GM19468 (cell line): ENCODE results near the gene RGL3.
"Not testable (repeated sequence)": the region's sequence is repeated elsewhere in the genome, so short reads cannot be mapped to it uniquely, and the experiment has no call there.

Experiments
- ATAC-seq: cut with Tn5 transposase; IDR thresholded peaks from one replicate; pipeline ENCODE4 v1.9.1; 2021; ENCODE audit warnings: mild to moderate bottlenecking, moderate library complexity, moderate number of reproducible peaks; ENCODE audit not compliant: unreplicated experiment; ENCODE audit errors: extremely low read depth

RGL3 gene, protein sequence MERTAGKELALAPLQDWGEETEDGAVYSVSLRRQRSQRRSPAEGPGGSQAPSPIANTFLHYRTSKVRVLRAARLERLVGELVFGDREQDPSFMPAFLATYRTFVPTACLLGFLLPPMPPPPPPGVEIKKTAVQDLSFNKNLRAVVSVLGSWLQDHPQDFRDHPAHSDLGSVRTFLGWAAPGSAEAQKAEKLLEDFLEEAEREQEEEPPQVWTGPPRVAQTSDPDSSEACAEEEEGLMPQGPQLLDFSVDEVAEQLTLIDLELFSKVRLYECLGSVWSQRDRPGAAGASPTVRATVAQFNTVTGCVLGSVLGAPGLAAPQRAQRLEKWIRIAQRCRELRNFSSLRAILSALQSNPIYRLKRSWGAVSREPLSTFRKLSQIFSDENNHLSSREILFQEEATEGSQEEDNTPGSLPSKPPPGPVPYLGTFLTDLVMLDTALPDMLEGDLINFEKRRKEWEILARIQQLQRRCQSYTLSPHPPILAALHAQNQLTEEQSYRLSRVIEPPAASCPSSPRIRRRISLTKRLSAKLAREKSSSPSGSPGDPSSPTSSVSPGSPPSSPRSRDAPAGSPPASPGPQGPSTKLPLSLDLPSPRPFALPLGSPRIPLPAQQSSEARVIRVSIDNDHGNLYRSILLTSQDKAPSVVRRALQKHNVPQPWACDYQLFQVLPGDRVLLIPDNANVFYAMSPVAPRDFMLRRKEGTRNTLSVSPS

GRCh38 chr19:11418549-11419506, at the start of gene RGL3:
RGL3 (minus strand) TSS chr19:11419314; CDS start chr19:11419278, 36 bp downstream.
- ATAC-seq, result no peak

GRCh38 chr19:11468266-11468845, 49.2 kb upstream of the RGL3 start:
- not testable (repeated sequence) for ATAC-seq

GRCh38 chr19:11465600-11465999, 46.5 kb upstream of the RGL3 start:
- no peak for ATAC-seq

- no peak for ATAC-seq
Measured at GRCh38 chr19:11464333-11465265, 45.5 kb upstream of the RGL3 start.

DNA sequence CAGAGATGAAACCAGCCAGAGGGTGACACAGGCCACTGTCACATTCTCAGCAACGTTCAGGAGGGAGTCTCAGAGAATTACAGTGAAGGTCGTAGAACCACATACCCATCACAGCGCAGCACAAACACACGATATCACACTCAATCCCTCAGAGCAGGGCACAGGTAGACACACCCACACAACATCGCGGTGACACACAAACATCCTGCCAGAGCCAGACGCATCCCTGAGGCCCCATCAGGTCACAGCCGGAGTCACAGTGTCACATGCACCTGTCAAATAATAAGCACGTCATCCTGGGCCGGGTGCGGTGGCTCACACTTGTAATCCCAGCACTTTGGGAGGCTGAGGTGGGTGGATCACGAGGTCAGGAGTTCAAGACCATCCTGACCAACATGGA, 44.3 kb upstream of the RGL3 start:
- no peak for ATAC-seq

- no peak for ATAC-seq
Measured at GRCh38 chr19:11461453-11461852, 42.3 kb upstream of the RGL3 start.

- no peak for ATAC-seq
Measured at GRCh38 chr19:11460207-11460606, 41.1 kb upstream of the RGL3 start.

- not testable (repeated sequence) for ATAC-seq
Measured at GRCh38 chr19:11458912-11459311, 39.8 kb upstream of the RGL3 start.

DNA sequence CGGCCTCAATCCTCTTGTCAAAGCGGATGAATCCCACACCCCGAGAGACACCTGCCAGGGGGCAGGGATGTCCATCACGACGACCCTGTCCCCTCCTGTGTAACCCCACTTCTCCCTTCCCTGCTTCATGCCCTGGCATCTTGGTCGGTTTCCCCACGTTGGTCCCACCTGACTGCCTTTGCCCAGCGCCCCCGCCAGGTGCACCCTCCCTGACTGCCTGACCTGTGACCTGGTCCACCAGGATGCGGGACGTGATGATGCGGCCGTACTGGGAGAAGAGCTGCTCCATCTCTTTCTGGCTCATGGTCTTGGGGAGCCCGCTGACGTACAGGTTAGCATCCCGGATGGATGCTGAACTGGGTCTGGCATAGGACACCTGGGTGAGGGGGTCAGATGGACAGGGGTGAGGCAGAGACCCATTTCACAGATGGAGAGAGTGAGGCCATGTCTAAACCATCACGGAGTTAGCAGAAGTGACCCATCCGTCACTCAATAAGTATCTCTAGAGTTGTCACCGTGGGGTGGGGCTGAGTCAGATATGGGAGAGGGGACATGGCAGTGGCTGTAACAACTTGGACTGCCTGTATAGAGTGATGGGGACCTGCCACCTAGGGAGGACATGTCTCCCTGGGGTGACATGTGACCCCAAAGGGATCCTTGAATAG, 39.3 kb upstream of the RGL3 start:
- ATAC-seq, result no peak

DNA sequence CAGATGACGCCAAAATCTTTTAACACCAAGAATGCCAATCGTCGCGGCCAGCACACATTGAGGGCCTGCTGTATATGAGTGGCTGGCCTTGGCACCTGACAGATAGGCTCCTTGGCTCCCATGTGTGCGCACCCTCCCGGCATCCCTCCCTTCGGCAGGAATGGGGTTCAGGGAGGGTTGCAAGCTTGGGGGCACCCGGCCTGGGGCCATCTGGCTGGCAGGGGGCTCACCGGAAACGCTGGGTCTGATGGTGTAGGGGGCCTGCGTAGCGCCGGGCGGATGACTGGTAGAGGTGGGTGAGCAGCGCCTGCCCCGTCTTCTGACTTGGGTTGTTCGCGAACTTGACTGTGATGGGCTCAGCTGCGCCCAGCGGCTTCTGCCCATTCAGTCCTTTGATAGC, 38.7 kb upstream of the RGL3 start:
- no peak for ATAC-seq

DNA sequence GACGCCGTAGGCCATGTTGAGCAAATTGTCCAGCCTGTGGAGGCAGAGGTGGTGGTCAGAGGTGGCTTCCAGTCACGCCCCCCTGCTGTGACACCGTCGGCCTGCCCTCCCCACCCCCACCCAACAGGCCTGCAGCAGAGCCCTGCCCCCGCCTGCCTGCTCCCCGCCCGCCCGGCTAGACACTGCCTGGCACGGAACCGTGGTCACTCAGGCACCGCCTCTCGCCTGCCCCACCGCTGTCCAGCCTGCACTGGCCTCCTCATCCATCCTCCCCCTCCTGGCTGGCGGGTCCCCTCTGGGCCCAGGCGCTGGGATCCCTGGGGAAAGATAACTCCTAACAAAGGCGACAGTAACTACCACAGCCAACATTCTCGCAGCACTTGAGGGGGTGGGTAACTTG, 38.0 kb upstream of the RGL3 start:
- ATAC-seq, result no peak

DNA sequence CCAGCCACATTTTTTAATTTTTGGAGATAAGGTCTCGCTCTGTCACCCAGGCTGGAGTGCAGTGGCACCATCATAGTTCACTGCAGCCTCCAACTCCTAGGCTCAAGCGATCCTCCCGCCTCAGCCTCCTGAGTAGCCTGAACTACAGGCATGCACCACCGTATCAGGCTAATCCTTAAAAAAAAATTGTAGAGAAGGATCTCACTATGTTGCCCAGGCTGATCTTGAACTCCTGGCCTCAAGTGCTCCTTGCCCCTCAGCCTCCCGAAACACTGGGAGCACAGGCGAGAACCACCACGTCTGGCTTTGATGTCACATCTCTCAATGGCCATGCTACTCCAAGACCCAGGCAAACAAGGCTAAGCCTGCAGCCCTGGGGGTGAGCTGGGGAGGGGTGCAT, 37.5 kb upstream of the RGL3 start:
- ATAC-seq, result no peak

- not testable (repeated sequence) for ATAC-seq
Measured at GRCh38 chr19:11455233-11455554, 36.1 kb upstream of the RGL3 start.

DNA sequence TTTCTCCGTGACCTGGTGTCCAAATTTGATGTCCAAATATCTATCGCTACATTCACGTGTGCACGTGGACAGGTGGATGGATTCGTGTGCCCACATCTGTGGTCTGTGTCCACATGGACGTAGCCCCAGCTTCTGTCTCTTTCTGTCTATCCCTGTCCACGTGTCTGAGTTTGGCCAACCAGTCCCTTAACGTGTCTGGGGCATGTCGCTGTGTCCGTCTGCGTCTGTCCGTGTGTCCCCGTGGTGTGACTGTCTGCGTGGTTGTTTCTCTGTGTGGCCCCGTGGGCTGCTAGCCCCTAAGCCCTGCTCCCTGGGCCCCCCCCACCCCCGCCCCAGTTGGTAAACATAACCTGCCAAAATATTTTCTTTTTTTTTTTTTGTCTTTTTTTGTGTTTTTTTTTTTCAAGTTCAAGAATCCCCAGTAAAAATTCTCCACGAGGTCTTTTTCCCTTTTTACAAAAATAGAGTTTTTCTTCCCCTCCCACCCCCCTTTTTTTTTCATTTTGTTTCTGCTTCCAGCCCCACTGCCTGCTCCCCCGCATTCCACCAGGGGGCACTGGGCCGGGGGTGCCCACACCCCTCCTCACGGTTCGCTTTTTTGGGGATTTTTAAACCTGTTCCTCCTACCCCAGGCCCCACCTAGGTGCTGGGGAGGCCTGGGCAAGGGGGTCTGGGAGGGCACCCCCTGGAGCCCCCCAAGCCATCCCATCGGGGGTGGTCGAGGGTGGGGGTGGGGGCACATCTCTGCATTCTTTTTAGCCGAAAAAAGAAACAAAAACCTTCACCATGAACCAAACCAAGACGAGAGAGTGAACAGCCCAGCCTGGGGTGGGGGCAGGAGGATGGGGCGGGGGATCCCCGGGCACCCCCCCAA, 34.6 kb upstream of the RGL3 start:
- no peak for ATAC-seq

DNA sequence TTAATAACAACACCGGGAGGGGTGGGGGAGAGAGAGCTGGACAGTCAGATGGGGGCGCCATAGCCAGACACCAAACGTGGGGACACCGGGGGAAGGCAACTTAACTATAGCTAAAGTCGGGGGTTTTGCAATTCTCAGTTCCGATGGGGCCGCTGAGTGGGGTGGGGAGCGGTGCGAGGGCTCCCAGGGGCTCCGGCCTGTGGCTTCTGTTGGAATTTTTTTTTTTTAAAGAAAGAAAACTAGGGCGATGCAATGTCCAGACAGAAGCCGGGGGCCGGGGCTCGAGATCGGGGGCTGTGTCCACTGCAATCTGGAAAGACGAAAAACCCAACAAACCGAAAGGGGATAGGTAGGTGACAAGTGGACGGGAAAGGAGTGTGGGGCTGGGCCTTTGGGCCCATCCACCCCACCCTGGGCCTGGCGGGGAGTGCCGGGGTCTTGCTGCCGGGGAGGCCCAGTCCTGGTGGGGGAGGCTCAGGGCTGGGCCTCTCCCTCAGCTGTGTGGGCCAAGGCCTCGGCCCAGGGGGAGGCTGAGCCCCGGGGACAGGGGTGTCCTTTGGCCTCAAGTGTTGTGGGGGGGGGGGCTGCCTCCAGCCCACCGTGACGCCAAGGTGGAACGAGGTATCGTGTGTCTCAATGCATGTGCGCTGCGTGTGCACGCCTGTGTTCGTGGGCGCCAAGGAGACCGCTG, 33.7 kb upstream of the RGL3 start:
- no peak for ATAC-seq

DNA sequence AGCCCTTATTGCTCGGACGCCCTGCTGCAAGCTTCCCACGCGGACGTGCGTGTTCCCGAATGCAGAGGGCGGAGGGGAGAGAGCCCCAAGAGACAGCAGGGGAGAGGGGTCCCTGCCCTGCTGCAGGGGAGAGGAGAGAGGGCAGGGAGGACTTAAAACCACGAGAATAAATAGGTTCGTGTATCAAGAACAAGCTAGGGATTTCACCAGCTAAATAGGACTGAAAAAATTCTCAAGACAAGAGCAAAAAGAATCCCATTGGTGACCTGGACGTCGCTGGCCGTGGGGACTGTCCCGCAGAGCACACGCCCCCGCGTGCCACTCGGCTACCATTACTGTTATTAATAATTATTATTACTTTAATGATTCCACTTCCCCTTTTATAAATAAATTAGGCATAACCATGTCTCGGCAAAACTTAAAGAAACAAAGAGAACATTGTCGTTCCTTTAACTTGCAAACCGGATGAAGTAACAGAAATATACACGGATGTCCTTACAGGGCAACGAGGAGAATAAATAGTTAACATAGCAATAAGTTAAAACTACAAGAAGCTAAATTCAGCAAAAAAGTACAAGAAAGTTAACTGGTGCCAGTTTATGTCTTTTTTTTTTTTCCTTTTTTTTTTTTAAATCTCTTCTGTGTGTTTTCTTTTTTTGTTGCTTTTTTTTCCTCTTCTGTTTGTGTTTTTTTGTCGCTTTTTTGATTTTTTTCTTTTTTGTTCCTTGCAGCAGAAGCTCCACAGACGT, 32.9 kb upstream of the RGL3 start:
- no peak for ATAC-seq
